ENCODE results near the gene NFASC.

DNA sequence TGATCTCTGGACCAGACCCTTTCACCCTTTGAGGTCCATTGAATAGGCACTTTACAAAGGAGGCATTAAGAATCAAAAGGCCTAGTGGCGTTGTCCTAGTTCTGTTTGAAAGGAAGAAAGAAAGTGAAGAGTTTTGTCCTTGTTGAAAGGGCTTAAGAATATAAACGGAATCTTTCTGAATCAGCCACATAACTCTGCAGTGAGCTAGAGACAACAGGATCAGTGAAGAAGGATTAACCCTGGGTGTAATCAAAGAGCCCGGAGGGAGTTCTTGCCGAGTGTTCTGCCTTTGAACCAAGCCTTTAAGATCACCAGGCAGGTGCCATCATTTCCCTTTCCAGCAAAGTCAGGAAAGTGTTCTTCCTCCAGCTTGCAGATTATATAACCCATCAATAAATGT, 117.5 kb downstream of the NFASC start:
- no peak for TF ChIP-seq POLR2AphosphoS5 (IDR thresholded peaks at IDR 0.05; ENCODE audit: low read depth, low read length)
- no peak for TF ChIP-seq TAF1 (IDR thresholded peaks at IDR 0.05; ENCODE audit: borderline replicate concordance, insufficient read depth, low read length)
